HG03097 (cell line): ENCODE data around the gene ESRRG.
"Not testable (repeated sequence)": the region's sequence is repeated elsewhere in the genome, so short reads cannot be mapped to it uniquely, and the experiment has no call there.

Source experiments
- ATAC-seq: cut with Tn5 transposase; IDR thresholded peaks from one replicate; pipeline ENCODE4 v1.9.1; 2021; ENCODE audit not compliant: unreplicated experiment, low FRiP score

Gene ESRRG

DNA sequence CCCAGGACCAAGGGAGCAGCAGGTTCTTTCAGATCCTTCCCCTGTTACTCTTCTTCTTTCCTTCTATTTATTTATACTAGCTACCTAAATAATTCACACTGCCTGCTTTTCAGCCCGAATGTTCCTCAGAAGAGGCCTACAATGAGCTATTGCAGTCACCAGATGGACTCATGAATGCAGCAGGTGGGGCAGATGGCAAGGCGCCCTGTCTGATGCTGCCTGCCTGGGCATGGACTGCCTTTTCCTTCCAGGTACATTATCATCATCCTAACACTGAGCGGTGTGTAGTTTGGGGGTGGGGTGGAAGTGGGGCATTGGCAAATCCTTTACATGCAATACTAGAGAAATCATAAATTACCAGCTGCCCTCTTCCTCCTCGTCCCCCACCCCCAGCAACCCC is 17.6 kb downstream of the ESRRG start:
- ATAC-seq, result no peak

- ATAC-seq, result not testable (repeated sequence)
These were observed 19.2 kb downstream of the ESRRG start for GRCh38 chr1:216704065-216704464.

- peak; percentile 71 for ATAC-seq
These were observed 21.1 kb downstream of the ESRRG start for GRCh38 chr1:216702170-216702569.

- ATAC-seq, result no peak
These were observed 22.4 kb downstream of the ESRRG start for GRCh38 chr1:216700779-216701178.

GRCh38 chr1:216691710-216692109 is 31.5 kb downstream of the ESRRG start:
- ATAC-seq, result no peak

GRCh38 chr1:216690603-216691002 is 32.6 kb downstream of the ESRRG start:
- ATAC-seq, result no peak

GRCh38 chr1:216688127-216688657 is 35.0 kb downstream of the ESRRG start:
- ATAC-seq, result no peak

- ATAC-seq, result no peak
These were observed 36.1 kb downstream of the ESRRG start for GRCh38 chr1:216686860-216687766.

GRCh38 chr1:216682752-216683151 is 40.5 kb downstream of the ESRRG start:
- ATAC-seq, result no peak

DNA sequence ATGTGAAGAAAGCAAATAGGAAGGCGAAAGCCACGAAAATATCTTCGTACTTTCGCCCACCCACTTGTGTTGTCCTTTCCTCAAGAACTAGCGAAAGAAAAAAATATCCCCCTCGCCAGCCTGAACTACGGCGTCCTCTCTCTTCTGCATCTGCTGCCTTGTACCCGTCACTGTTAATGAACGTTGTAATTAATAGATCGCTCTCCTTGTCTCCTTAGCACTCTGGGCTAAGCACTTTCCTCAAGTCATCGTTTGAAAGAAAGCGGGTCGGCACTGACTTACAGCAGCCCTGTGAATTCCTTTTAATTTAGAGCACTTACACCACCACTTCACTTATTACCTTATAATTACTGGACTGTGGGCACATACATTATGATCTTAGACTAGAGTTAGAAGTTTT is 44.1 kb downstream of the ESRRG start:
- no peak for ATAC-seq

GRCh38 chr1:216670118-216670883 is 52.9 kb downstream of the ESRRG start:
- ATAC-seq, result no peak

GRCh38 chr1:216666441-216666840 is 56.8 kb downstream of the ESRRG start:
- no peak for ATAC-seq

DNA sequence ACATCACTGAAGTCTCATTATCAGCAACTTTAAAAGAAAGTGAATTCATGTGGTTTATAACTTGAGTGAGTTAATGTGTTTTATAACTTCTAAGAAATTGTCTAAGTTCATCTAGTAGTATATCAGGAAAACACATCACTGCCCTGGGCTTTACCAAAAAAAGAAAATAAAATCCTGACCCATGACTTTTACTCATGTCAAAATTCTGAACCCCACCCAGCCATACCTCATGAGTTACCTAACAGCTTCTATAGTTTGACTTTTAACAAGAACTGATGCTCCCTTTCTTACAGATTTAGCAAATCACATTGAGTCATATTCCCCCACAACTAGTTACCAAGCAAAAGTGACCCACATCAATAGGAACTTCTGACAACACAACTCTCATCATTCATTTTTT is 57.4 kb downstream of the ESRRG start:
- ATAC-seq, result no peak

GRCh38 chr1:216665406-216665805 is 57.8 kb downstream of the ESRRG start:
- no peak for ATAC-seq

GRCh38 chr1:216662681-216663080 is 60.5 kb downstream of the ESRRG start:
- ATAC-seq, result no peak

- no peak for ATAC-seq
These were observed 62.7 kb downstream of the ESRRG start for GRCh38 chr1:216660561-216660960.

DNA sequence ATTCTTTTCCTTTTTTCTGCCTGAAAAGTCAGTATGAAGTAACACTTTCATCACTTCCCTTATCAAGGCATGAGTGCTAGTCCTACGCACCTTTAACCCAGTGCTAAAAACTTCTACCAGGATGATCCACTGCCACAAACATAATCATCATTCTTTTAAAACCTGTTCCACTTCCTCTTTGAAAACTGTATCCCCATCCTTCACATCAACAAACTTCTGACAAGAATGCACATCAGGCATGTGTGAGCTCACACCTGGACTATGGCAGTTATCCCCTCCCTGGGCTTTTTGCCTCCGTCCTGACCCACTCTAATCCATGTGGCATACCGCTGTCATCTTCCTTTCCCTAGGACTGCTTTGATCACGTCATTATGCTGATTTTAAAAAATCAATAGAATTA is 70.2 kb downstream of the ESRRG start:
- ATAC-seq, result no peak

DNA sequence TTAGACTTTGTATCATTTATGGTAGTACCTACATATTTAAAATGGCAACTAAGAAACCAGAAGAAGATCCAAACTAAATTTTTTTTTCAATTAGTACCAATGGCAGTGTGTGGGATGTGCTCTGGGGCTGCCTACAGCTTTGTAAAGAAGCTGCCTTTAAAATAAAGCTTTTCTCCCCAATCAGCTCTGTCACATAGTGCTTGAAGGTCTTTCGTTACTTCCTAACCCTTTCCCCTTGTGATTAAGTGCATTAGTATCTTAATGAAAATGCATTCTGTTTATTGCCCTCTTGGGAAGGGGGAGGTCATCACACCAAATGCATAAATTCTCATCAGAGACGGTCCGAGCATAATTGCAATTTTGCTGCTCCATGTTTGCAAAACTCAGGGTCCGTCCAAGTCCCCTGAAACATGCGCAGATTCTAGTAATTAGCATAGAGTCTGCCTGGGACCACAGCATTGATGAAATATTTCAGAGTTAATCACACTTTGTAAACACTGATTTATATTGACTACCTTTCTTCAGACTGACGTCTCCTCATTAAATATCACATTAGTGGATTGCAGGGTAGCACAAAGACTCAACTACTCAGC is 71.3 kb downstream of the ESRRG start:
- no peak for ATAC-seq

GRCh38 chr1:216643176-216643575 is 80.1 kb downstream of the ESRRG start:
- no peak for ATAC-seq

GRCh38 chr1:216641669-216642460 is 81.4 kb downstream of the ESRRG start:
- ATAC-seq, result no peak
